ENCODE measurements around the gene STEEP1. TPM values are rescaled to one million over a fixed set of nuclear protein-coding genes. Genes with fewer than 3 reads are reported as not detected.
A peak's percentile ranks its signal among the peaks of the same experiment; 100 is the strongest.
"Not testable (repeated sequence)": the region's sequence is repeated elsewhere in the genome, so short reads cannot be mapped to it uniquely, and the experiment has no call there.

Gene STEEP1
- total RNA-seq, 6 experiments from 2014 or later: 4.5 to 13.9 (median 7.1) TPM

GRCh38 chrX:119495734-119496726, 69.2 kb downstream of the STEEP1 start:
- intact Hi-C loops (cut with DNase I): no loop called here
- ATAC-seq: peak in 2 of 4 donors; percentile 12 to 38

GRCh38 chrX:119493851-119494495, 71.2 kb downstream of the STEEP1 start:
- 62% methylated on average over 7 of the region's 10 CpGs for WGBS (ENCODE audit: insufficient coverage, low coverage, low lambda C conversion rate, missing lambda C conversion rate)
- H3K4me1 ChIP-seq; H3K36me3 ChIP-seq; DNase-seq; ATAC-seq; H3K27ac ChIP-seq; H3K4me3 ChIP-seq; H3K9me3 ChIP-seq; intact Hi-C loops (cut with DNase I); H3K27me3 ChIP-seq: not testable (repeated sequence)

More at GRCh38 chrX:119495734-119496726, 69.2 kb downstream of the STEEP1 start:
- DNase-seq: no peak
- Histone ChIP-seq H3K4me3 (no peak overlapping the region), H3K9me3 (no peaks in the 10 kb centered on the region), H3K27me3 (no peaks in the 10 kb centered on the region), H3K4me1 (no peaks in the 10 kb centered on the region), H3K27ac (no peak overlapping the region), H3K36me3 (no peaks in the 10 kb centered on the region)
- 61% methylated on average over 7 of the region's 10 CpGs for WGBS (ENCODE audit: insufficient coverage, low coverage, low lambda C conversion rate, missing lambda C conversion rate)
- TF ChIP-seq POLR2A (IDR thresholded peaks at IDR 0.05): no peak
- TF ChIP-seq, protein P1, sequence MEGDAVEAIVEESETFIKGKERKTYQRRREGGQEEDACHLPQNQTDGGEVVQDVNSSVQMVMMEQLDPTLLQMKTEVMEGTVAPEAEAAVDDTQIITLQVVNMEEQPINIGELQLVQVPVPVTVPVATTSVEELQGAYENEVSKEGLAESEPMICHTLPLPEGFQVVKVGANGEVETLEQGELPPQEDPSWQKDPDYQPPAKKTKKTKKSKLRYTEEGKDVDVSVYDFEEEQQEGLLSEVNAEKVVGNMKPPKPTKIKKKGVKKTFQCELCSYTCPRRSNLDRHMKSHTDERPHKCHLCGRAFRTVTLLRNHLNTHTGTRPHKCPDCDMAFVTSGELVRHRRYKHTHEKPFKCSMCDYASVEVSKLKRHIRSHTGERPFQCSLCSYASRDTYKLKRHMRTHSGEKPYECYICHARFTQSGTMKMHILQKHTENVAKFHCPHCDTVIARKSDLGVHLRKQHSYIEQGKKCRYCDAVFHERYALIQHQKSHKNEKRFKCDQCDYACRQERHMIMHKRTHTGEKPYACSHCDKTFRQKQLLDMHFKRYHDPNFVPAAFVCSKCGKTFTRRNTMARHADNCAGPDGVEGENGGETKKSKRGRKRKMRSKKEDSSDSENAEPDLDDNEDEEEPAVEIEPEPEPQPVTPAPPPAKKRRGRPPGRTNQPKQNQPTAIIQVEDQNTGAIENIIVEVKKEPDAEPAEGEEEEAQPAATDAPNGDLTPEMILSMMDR (IDR thresholded peaks at IDR 0.05): no peak

DNA sequence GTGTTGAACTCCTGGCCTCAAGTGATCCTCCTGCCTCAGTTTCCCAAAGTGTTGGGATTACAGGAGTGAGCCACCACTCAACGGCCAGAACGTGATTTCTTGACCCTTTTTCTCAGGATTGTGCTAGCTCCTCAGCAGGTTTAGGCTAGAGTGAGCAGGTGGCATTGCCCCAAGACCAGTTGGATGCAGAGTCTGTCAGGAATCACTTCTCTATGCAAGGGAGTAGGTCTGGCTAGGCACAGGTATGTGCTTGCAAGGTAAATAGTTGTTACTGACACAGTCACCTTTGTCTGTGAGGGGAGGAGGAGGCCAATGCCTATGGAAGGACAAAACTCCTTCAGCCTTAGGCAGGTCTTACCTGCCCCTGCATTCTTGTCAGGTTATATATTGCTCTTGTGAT, 72.7 kb downstream of the STEEP1 start:
- ATAC-seq (no peak), DNase-seq (no peak)
- H3K4me1 ChIP-seq: no peaks in the 10 kb centered on the region
- TF ChIP-seq, protein P1 (IDR thresholded peaks at IDR 0.05): no peak
- no peak for TF ChIP-seq POLR2A (IDR thresholded peaks at IDR 0.05)
- no peak overlapping the region for H3K4me3 ChIP-seq
- intact Hi-C loops (cut with DNase I): no loop called here
- 74% methylated on average over 2 of the region's 2 CpGs for WGBS (ENCODE audit: insufficient coverage, low coverage, low lambda C conversion rate, missing lambda C conversion rate)
- no peaks in the 10 kb centered on the region for H3K9me3 ChIP-seq
- H3K27ac ChIP-seq: no peak overlapping the region
- no peaks in the 10 kb centered on the region for H3K36me3 ChIP-seq
- H3K27me3 ChIP-seq: no peaks in the 10 kb centered on the region

DNA sequence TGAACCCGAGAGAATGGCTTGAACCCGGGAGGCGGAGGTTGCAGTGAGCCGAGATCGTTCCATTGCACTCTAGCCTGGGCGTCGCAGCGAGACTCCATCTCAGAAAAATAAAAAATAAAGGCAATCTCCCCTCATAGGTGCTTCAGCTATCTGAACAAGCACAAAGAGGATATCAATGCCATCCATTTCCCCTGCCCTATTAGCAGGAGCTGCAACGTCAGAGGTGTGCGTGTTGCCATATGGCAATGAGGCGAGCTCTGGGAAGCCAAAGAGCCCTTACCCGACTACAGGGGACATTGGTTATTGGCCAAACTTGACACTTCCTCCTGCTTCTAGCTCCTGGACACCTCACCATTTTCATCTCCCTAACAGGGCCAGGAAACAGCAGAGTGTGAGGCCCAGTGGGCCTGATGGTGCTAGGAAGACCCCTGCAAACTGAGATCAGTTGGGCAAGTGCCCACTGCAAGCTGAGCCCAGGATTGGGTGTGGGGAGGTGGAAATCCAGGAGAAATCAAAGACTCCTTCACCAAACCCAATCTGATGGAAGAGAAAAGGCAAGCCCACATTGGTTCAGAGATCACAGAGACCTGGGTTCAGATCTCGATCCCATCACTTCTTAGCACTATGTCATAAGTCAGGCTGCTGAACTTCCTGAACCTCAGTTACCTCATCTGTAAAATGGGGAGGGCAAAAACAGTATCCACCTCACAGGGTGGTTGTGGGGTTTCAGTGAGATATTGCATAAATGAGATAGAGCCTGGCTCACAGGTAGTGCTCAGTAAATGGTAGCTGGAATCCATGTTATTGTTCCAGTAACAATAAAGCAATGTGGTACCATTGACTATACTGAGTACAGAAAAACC, 75.8 kb downstream of the STEEP1 start:
- TF ChIP-seq, protein P1 (IDR thresholded peaks at IDR 0.05): no peak
- TF ChIP-seq POLR2A (IDR thresholded peaks at IDR 0.05): no peak
- no peak for DNase-seq

More for the DNA sequence above, 75.8 kb downstream of the STEEP1 start:
- H3K9me3 ChIP-seq: no peaks in the 10 kb centered on the region
- no peak overlapping the region for H3K4me3 ChIP-seq
- H3K36me3 ChIP-seq: no peaks in the 10 kb centered on the region
- WGBS (ENCODE audit: insufficient coverage, low coverage, low lambda C conversion rate, missing lambda C conversion rate): 47% methylated on average over 10 of the region's 13 CpGs
- H3K27me3 ChIP-seq: no peaks in the 10 kb centered on the region
- intact Hi-C loops (cut with DNase I): no loop called here
- no peak overlapping the region for H3K27ac ChIP-seq
- no peaks in the 10 kb centered on the region for H3K4me1 ChIP-seq
- no peak for ATAC-seq

Data from right lobe of liver (tissue), 6 donors.